ENCODE measurements around the gene ZCCHC2.

Gene ZCCHC2

DNA sequence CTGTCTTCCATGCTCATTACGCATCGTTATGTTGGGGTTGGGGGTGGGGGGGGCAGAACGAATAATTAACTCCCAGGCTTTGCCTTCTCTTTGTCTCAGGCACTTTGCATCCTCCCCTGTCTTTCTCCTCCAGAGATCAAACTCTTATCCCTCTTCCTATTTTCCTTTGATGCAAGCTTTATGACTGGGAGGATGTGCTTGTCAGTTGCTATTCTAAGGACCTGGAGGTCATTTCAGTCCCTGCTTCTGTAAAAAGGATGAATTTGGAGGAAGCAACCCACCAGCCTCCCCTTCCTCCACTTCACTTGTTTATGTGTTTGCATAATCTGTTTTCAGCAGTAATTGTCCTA, 87.5 kb downstream of the ZCCHC2 start:
- DNase-seq (ENCODE audit: low read depth), result no peak

DNA sequence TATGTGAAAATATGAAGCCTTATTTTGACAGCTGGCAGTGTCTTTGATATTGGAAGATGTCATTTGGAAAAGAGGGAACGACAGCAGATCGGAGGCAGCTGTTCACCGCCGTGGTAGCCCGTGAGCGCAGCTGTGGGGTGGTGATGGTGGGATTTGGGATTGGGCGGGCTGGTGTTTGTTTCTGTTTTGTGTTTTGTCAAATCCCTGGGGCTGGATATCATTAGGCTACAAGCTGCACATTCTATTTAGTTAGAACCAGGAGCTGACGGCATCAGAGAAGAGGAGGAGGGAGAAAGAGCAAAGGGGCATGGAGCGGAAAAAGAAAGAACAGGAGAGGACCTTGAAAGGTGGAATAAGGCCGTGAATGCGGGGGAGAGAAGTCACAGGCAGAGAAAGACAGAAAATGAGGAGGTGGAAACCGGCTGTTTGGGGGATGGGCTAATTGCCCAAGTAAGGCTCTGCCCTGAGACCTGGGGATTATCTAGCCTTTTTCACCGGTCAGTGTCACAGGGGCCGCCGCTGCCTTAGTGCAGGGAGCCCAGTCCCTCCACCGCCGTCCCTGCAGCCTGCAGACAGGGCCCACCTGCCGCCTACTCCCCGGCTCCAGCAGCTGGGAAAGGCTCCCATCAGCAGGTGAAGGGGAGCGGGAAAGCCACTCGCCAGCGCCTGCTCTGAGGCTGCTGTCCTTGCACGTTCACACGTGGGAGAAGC, 88.0 kb downstream of the ZCCHC2 start:
- no peak for DNase-seq (ENCODE audit: low read depth)

DNA sequence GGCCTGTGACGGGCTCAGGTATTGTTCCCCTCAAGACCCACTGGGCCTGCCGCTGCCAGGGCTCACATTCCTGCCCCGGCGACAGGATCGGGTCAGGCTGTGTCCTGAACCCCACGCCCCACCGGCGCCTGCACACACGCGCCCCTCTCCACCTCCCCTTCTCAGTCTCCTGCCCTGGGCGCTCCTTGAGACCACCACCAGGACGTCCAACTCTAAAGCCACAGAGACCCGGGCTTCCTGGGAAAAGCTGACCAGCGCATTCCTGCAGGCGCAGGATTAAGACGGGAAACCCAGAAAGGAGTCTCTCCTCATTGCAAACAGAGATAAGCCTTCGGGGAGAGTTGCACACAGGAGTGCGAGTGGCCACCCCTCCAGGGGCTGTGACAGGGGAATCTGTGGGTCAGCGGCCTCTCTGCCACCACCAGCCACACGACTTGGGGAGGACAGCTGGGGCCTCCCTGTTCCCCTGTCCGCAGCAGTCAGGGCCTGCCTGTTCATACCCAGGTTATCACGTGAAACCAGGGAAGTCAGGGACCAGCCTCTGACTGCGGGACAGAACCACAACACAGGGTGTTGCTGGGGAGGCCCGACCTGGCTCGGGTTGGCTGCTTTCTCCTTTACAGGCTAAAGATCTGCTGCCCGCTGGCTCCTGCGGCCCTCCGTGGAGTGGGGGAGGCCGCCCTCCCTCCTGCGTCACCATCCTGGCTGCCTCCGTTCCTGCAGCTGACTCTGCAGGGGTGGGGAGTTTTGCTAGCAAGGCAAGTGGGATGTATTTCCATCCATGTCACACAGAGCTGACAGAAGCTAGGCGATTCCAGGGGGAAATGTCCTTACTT, 88.8 kb downstream of the ZCCHC2 start:
- DNase-seq (ENCODE audit: low read depth), result no peak

GRCh38 chr18:62612289-62612645, 89.4 kb downstream of the ZCCHC2 start:
- no peak for DNase-seq (ENCODE audit: low read depth)

DNA sequence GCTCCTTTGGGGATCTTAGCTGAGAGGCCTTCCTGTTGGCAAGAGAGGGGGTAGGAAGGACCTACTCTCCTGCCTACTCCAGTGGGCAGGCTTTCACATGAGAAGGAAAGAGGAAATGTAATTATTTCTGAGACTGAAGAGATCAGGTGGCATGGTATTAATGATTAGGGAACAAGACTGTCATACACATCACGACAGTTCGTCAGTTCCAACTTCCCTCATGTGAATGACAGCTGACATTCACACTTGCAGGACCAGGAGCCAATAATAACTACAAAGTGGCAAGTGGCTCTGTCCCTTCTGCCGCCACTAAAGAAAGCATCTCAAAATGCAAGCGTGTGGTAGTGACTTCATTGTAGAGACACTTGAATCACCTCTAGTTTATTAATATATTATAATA, 90.0 kb downstream of the ZCCHC2 start:
- DNase-seq (ENCODE audit: low read depth), result no peak

DNA sequence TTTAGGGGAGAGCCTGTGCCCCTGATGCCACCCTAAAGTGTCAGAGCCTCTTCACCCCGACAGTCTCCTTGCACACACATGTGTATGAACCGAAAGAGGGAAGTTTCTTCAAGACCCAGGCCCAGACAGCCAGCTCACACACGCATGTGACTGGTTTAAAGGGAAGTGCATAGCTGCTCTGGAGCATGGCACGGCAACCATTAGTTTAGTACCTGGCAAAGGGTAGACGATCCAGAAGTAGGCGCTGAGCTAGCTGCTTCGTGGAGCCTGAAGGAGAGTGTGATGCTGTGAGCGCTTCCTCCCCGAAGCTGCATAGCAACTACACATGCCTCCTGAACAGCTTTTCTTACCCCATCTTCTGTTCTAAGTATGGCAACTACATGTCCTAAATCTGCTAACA, 91.7 kb downstream of the ZCCHC2 start:
- DNase-seq (ENCODE audit: low read depth), result no peak

- DNase-seq (ENCODE audit: low read depth), result no peak
Measured at GRCh38 chr18:62616331-62616805, 93.5 kb downstream of the ZCCHC2 start.

GRCh38 chr18:62617793-62618591, 95.2 kb downstream of the ZCCHC2 start:
- no peak for DNase-seq (ENCODE audit: low read depth)

DNA sequence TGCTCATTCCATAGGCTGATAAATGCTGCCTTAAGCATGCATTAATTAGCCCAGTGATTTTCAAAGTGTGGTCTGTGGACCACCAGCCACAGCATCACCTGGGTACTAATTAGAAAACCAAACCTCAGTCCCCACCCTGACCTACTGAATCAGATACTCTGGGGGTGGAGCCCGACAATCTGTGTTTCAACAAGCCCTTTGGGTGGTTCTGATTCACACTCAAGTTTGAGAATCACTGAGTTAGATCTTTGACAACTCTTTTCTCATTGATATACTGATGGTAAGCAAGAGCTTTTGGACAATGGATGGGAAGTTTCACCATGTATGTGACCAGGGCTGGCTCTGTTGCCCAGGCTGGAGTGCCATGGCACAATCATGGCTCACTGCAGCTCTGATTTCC, 95.9 kb downstream of the ZCCHC2 start:
- no peak for DNase-seq (ENCODE audit: low read depth)

- DNase-seq (ENCODE audit: low read depth), result no peak
Measured at GRCh38 chr18:62621546-62621945, 98.7 kb downstream of the ZCCHC2 start.

DNA sequence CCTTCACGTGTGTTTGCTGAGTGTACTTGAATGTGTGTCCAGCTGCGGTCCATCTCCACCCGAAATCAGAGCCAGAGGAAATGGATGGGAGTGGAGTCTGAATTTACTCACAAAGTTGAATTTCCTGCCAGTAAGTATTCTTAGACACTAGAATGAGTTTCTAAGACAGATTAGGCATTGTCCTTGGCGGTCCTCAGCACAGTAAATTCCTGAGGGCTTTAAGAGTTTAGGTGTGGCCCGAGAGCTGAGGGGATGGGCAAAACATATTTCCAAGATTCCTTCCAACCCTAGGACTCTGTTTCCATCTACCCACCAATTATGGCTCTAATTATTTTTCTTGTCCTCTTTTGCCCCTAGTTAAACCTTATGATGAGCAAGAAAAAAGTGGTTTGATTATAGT, 102.2 kb downstream of the ZCCHC2 start:
- no peak for DNase-seq (ENCODE audit: low read depth)
